Stimulated activated effector memory CD8-positive, alpha-beta T cell treated with anti-CD3 and anti-CD28 coated beads, Interleukin-12 subunit alpha, Interleukin-12 subunit beta, amount 100 ng/mL, for 72 hours (primary cell): ENCODE results near the gene KIF17.

ENCODE experiments used
- ATAC-seq: fragments of 150-1000 bp; cut with Tn5 transposase; 2 replicates; pipeline ENCODE4 v1.10.0; 2021
- DNase-seq, 2 donors: peaks; one replicate each; pipeline ENCODE4 v3.0.0; 2021 to 2022; ENCODE audit warnings: low spot score in 2 of 2
- H3K27ac Mint-ChIP-seq: one replicate; pipeline ENCODE4 v1.8.0; 2022; ENCODE audit warnings: mild to moderate bottlenecking, mixed read lengths
- H3K36me3 Mint-ChIP-seq: one replicate; pipeline ENCODE4 v1.8.0; 2022; ENCODE audit warnings: mild to moderate bottlenecking, mixed read lengths
- H3K4me1 Mint-ChIP-seq: one replicate; pipeline ENCODE4 v1.8.0; 2022; ENCODE audit warnings: mixed read lengths
- H3K4me3 Mint-ChIP-seq: one replicate; pipeline ENCODE4 v1.8.0; 2022; ENCODE audit warnings: mild to moderate bottlenecking, mixed read lengths
- H3K9me3 Mint-ChIP-seq: one replicate; pipeline ENCODE4 v1.8.0; 2022; ENCODE audit warnings: mixed read lengths

KIF17 gene

GRCh38 chr1:20717452-20718342 lies at the start of gene KIF17:
KIF17 (minus strand) TSS chr1:20718007; CDS start chr1:20717706, 301 bp downstream.
- Mint-ChIP-seq H3K36me3 (peaks cover 6% of the 10 kb centered on the region), H3K27ac (no peak within 1 kb of the TSS), H3K4me1 (peaks cover 8% of the 10 kb centered on the region), H3K4me3 (peak within 1 kb of the TSS; percentile 62), H3K9me3 (no peaks in the 10 kb centered on the region)
- DNase-seq (peak; percentile 50 to 71), ATAC-seq (peak; percentile 69)

- Mint-ChIP-seq H3K36me3 (peaks cover 100% of the 10 kb centered on the region), H3K27ac (no peak overlapping the region)
Observed at GRCh38 chr1:20767271-20767670, 49.5 kb upstream of the KIF17 start.

DNA sequence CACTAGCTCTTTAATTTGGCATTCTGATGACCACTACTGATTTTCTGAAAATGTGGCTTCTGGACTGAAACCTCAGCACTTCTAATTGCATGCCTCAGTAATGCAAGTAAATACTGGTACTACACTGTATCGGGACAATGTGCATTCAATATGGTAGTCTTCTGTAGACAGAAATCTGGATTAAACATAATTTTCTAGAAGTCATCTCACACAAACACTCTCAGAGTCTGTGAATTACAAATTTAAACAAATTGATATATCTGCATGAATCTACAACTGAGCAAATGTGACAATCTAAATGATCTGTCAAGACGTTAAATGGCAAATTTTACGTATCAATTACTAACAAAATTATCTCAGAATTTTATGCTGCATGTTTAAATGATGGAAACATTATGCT lies 45.6 kb upstream of the KIF17 start:
- Mint-ChIP-seq H3K4me1 (no peaks in the 10 kb centered on the region), H3K27ac (no peak overlapping the region), H3K36me3 (peaks cover 100% of the 10 kb centered on the region), H3K9me3 (no peaks in the 10 kb centered on the region), H3K4me3 (no peak overlapping the region)
- no peak for ATAC-seq
- DNase-seq = no peak

More at GRCh38 chr1:20767271-20767670, 49.5 kb upstream of the KIF17 start:
- ATAC-seq = no peak
- no peaks in the 10 kb centered on the region for H3K9me3 Mint-ChIP-seq
- DNase-seq = no peak
- no peaks in the 10 kb centered on the region for H3K4me1 Mint-ChIP-seq
- H3K4me3 Mint-ChIP-seq = no peak overlapping the region

DNA sequence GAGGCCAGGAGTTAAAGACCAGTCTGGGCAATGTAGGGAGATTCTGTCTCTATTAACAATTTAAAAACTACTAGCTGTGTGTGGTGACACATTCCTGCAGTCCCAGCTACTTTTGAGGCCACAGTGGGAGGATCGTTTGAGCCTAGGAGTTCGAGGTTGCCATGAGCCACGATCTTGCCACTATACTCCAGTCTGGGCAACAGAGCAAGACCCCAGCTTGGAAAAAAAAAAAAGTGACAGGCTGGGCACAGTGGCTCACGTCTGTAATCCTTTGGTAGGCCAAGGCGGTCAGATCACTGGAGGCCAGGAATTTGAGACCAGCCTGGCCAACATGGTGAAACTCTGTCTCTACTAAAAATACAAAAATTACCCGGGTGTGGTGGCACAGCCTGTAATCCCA lies 42.5 kb upstream of the KIF17 start:
- H3K36me3 Mint-ChIP-seq = peaks cover 100% of the 10 kb centered on the region
- no peak overlapping the region for H3K27ac Mint-ChIP-seq
- H3K9me3 Mint-ChIP-seq = no peaks in the 10 kb centered on the region
- H3K4me1 Mint-ChIP-seq = no peaks in the 10 kb centered on the region
- ATAC-seq (no peak), DNase-seq (no peak)
- no peak overlapping the region for H3K4me3 Mint-ChIP-seq

DNA sequence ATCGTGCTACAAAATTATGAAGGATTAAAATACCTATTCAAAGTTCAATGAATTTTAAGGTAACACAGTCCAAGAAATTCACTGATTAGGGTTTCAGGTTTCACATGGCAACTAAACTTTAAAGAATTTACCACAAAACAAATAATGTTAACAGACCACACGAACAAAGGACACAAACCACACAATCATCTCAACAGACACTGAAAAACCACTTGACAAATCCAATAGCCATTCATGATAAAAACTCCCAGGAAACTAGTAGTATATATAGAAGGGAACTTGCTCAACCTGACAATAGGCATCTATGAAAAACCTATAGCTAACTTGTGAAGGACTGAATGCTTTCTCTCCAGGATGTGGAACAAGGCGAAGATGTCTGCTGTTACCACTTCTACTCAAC lies 35.8 kb upstream of the KIF17 start:
- ATAC-seq (no peak), DNase-seq (no peak)
- Mint-ChIP-seq H3K4me3 (no peak overlapping the region), H3K27ac (peak overlapping the region; percentile 5), H3K4me1 (peaks cover 6% of the 10 kb centered on the region), H3K9me3 (no peaks in the 10 kb centered on the region), H3K36me3 (peaks cover 97% of the 10 kb centered on the region)

GRCh38 chr1:20751462-20751990 lies 33.7 kb upstream of the KIF17 start:
- ATAC-seq (no peak), DNase-seq (no peak)
- peaks cover 97% of the 10 kb centered on the region for H3K36me3 Mint-ChIP-seq
- no peak overlapping the region for H3K4me3 Mint-ChIP-seq
- peaks cover 6% of the 10 kb centered on the region for H3K4me1 Mint-ChIP-seq
- no peaks in the 10 kb centered on the region for H3K9me3 Mint-ChIP-seq
- no peak overlapping the region for H3K27ac Mint-ChIP-seq

- Mint-ChIP-seq H3K9me3 (no peaks in the 10 kb centered on the region), H3K4me1 (no peaks in the 10 kb centered on the region), H3K4me3 (no peak overlapping the region), H3K27ac (peak overlapping the region; percentile 69), H3K36me3 (peaks cover 97% of the 10 kb centered on the region)
- ATAC-seq (no peak), DNase-seq (no peak)
Observed at GRCh38 chr1:20742671-20743070, 24.9 kb upstream of the KIF17 start.

DNA sequence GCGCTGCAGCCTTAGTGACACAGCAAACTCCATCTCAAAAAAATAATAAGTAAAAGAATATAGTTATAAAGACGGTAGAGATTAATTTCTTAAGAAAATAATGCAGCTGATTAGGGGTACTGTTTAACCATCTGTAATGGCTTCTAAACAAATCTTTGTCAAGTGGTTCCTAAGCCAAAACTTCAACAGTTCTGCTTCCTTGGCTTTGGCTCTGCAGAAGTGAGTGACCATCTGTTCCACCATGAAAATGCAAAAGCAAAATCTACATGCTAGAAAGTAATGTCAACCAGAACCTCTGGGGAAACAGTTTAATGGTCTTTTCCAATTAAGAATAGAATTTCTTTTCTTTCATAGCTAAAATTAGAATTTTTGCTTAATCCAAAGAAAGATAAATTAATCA lies 23.0 kb upstream of the KIF17 start:
- DNase-seq (no peak), ATAC-seq (no peak)
- Mint-ChIP-seq H3K9me3 (no peaks in the 10 kb centered on the region), H3K4me3 (no peak overlapping the region), H3K27ac (no peak overlapping the region), H3K4me1 (no peaks in the 10 kb centered on the region), H3K36me3 (peaks cover 78% of the 10 kb centered on the region)

DNA sequence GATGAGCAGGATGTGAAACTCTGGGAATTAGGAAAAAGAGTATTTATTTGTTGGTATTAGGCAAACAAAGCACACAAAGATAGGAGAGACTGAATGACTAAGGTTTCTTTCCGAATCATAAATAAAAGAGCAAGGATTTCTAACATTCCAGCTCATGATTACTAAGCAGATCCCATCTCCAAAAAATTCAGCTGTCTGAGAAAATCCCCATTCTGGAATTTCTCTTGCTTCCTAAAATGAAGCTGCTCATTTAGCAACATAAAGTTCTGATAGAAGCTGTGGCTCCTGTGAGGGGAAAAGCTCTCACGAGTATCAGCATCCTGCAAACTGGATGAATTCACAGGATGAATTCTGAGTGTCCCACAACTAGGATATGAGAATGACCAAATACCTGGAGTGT lies 21.4 kb upstream of the KIF17 start:
- peak overlapping the region; percentile 18 for H3K27ac Mint-ChIP-seq
- no peak for DNase-seq
- H3K4me3 Mint-ChIP-seq = no peak overlapping the region
- H3K9me3 Mint-ChIP-seq = no peaks in the 10 kb centered on the region
- H3K36me3 Mint-ChIP-seq = peaks cover 62% of the 10 kb centered on the region
- no peak for ATAC-seq
- H3K4me1 Mint-ChIP-seq = no peaks in the 10 kb centered on the region

GRCh38 chr1:20735581-20736111 lies 17.8 kb upstream of the KIF17 start:
- ATAC-seq = no peak
- Mint-ChIP-seq H3K36me3 (peaks cover 27% of the 10 kb centered on the region), H3K4me3 (no peak overlapping the region), H3K4me1 (peaks cover 17% of the 10 kb centered on the region), H3K27ac (no peak overlapping the region), H3K9me3 (no peaks in the 10 kb centered on the region)
- no peak for DNase-seq

GRCh38 chr1:20733360-20733975 lies 15.7 kb upstream of the KIF17 start:
- Mint-ChIP-seq H3K27ac (peak overlapping the region; percentile 17), H3K4me3 (peak overlapping the region; percentile 82), H3K9me3 (no peaks in the 10 kb centered on the region), H3K4me1 (peaks cover 27% of the 10 kb centered on the region), H3K36me3 (peaks cover 6% of the 10 kb centered on the region)
- ATAC-seq (no peak), DNase-seq (no peak)

DNA sequence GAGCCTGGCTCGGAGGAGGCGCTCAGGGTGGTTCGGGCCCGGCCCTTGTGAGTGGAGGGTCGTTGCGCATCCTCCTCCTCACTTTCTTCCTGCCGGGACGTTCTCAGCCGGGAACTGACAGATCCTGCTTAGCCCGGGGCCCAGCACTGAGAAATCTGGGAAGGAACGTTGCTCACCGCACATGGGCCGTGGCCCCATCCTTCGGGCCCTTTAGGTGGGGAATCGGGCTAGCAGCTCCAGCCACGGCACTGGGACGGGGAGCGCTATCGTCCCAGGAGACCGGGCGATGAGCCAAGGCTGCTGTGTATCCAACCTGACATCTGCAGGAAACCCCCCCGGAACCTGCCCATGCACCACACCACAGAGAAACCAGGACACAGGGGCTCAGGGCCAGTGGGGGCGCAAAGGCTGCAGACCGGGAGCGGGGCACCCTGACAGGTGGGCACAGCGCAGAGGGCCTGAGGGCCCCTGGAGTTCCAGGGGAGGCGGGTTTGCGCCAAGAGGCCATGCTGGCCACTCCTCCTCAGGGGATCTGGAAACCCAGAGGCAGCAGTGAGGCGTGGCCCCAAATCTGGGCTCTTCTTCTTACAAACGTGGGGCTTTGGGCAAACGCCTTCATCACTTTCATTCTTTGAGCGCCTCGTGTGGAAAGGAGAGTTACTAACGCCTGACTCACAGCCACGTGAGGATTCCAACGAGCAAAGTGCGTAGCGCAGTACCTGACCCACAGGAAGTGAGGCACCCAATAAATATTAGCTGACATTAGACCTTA lies 15.0 kb upstream of the KIF17 start, which contains the start of gene SH2D5:
Gene SH2D5, minus strand, starts transcription at position 116 of the 772 bp plus-strand sequence. CDS start 4,659 bp downstream, outside the sequence.
- DNase-seq (peak; percentile 44 to 74), ATAC-seq (peak; percentile 86)
- peak within 1 kb of the TSS; percentile 17 for H3K27ac Mint-ChIP-seq
- peaks cover 34% of the 10 kb centered on the region for H3K4me1 Mint-ChIP-seq
- peak within 1 kb of the TSS; percentile 82 for H3K4me3 Mint-ChIP-seq
- H3K36me3 Mint-ChIP-seq = no peaks in the 10 kb centered on the region
- no peaks in the 10 kb centered on the region for H3K9me3 Mint-ChIP-seq

- Mint-ChIP-seq H3K27ac (peak overlapping the region; percentile 17), H3K9me3 (no peaks in the 10 kb centered on the region), H3K4me3 (peak overlapping the region; percentile 82), H3K4me1 (peaks cover 34% of the 10 kb centered on the region), H3K36me3 (no peaks in the 10 kb centered on the region)
- DNase-seq = peak; percentile 39 to 79
- peak; percentile 71 for ATAC-seq
Observed at GRCh38 chr1:20732071-20732587, 14.3 kb upstream of the KIF17 start.

GRCh38 chr1:20731057-20731991 lies 13.5 kb upstream of the KIF17 start:
- no peaks in the 10 kb centered on the region for H3K9me3 Mint-ChIP-seq
- no peaks in the 10 kb centered on the region for H3K36me3 Mint-ChIP-seq
- H3K4me3 Mint-ChIP-seq = peak overlapping the region; percentile 82
- no peak overlapping the region for H3K27ac Mint-ChIP-seq
- peaks cover 34% of the 10 kb centered on the region for H3K4me1 Mint-ChIP-seq
- peak; percentile 29 for ATAC-seq
- peak in 1 of 2 donors; percentile 62 for DNase-seq
